ENCODE measurements around the gene DUOXA2.
"Not testable (repeated sequence)": the region's sequence is repeated elsewhere in the genome, so short reads cannot be mapped to it uniquely, and the experiment has no call there.

DUOXA2 gene

DNA sequence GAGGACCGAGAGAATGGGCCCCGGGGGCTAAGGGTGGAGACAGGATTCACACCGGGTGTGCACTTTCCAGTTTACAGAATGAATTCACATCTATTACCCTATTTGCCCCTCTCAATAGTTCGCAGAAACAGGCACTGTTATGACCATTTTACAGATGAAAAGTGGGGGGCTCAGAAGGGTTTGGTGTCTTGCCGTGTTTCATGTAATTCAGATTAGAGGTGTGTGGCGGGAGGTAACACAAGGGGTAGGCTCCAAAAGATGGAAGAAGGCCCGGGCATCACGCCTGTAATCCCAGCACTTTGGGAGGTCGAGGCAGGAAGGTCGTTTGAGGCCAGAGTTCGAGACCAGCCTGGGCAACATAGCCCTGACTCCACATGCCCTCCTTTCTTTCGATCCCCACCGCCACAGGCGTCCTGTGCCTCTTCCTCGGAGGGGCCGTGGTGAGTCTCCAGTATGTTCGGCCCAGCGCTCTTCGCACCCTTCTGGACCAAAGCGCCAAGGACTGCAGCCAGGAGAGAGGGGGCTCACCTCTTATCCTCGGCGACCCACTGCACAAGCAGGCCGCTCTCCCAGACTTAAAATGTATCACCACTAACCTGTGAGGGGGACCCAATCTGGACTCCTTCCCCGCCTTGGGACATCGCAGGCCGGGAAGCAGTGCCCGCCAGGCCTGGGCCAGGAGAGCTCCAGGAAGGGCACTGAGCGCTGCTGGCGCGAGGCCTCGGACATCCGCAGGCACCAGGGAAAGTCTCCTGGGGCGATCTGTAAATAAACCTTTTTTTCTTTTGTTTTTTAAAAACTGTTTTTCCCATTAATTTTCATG, 3.4 kb downstream of the DUOXA2 start:
- DNase-seq (ENCODE audit: low read depth), result no peak

DNA sequence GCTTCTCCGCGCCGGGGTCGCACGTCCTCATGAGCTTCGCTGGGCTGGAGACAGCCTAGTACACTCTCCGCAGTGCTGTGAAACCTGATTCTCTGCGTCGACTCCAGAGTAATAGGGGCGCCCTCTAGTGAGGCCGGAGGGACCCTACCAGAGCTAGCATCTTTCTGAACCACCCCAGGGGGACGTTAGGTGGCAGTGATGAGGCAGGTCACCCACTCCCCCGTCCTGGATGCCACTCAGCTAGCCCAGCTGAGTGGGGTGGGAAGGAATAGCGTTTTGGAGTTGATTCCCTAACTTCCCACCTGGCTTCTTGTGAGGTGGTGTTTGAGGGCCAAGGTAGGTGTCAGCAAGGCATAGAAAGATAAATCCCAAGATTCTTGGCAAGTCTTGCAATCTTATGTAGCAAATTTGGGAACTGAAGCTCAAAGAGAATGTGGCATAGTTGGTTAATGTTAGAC, 4.0 kb downstream of the DUOXA2 start:
- DNase-seq (ENCODE audit: low read depth), result peak; percentile 78

DNA sequence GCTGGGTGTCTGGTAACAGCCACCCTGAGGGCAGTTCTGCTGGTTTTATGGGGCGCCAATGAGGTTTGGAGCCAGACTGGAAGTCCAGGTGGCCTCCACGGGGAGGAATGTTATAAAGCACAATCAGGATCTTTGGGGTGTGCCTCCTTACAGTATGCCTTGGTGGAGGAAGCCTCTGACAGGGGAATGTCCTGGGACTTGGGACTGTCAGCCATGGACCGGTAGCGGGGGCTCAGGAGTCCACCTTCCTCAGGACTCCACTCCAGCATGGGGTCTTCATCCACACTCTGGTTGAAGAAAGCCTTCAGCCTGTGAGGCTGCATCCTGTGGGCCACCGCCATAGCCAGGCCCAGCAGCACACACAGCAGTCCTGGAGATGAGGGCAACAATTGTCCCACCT, 4.9 kb downstream of the DUOXA2 start:
- DNase-seq (ENCODE audit: low read depth), result no peak

DNA sequence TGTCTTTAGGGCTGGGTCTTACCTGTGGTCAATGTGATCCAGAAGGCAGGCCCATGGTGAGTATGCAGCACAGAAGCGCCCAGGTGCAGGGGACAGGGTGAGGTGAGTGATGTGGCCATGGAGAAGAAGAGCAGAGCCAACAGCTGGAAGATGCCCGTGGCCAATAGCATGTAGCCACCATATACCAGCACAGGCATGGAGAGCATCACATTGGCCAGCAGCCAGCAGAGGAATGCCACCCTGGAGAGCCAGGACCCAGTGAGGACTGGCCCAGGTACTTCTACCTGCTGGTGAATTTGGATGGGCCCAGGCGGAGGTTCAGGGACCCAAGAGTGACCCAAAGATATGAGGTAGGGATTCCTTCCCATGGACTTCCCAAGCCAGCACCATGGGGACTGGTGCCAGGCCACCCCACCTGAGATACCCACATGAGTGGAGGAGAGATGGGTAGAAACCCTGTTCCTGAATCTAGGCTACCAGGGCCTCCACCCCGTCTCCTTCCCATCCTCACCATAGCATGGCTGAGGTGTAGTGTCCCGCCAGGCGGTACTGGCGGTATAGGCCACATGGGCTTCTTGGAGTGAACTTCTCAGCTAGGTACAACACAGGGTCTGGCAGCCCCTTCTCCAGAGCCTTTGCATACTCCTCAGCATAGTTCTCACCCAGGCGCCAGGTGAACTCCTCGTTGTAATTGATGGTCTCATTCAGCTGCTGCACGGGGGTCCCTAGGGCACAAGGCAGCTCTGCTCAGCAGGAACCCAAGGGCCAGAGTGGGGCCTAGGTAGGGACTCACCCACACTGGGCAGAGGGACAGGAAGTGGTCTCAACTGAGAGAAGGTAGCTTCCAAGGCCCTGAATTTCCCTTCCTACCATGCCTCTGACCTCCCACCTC, 6.2 kb downstream of the DUOXA2 start:
- DNase-seq (ENCODE audit: low read depth), result no peak

DNA sequence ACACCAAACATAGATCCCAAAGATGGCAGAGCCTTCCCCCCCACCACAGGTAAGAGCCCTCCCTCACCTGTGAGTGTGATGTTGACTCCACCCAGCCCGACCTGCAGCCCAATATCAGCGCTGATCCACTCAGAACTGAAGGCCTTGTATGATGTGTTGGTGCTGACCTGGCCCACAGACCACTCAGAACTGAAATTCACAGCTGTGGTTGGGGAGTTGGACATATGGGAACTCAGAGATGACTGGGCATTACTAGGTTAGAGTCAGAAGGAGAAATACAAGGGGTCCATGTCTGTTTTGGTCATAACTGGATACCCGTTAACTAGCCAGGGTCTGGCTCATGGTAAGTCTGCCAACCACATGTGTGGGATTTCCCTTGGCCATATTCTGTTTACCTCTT, 6.9 kb downstream of the DUOXA2 start:
- no peak for DNase-seq (ENCODE audit: low read depth)

DNA sequence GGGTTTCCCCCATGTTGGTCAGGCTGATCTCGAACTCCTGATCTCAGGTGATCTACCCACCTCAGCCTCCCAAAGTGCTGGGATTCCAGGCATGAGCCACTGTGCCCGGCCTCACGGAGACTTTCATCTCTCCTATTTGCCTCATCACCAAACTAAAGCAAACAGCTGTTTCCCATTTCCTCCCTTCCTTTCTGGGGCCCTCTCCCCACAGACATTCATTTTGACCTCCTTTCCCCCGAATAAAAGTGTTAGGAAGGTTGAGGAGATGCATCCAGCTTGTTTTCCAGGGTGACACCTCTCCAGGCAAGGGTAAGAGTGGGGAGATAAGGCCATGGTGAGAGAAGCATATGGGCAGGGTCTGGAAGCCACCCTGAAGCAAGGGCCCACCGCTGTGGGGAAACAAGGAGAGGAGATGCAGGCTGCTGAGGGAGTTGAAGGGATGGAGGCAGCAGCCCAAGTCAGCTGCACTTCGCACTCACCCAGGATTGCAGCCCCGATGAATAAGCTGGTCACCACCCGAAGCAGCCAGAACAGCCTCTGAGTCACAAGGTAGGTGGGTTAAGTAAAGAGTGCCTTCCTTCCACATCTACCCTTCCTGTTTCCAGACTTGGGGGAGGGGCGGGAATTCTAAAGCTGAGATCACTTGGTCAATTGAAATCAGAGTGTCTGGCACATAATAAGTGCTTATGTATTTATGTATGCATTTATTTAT, 7.7 kb downstream of the DUOXA2 start:
- DNase-seq (ENCODE audit: low read depth), result peak; percentile 31

DNA sequence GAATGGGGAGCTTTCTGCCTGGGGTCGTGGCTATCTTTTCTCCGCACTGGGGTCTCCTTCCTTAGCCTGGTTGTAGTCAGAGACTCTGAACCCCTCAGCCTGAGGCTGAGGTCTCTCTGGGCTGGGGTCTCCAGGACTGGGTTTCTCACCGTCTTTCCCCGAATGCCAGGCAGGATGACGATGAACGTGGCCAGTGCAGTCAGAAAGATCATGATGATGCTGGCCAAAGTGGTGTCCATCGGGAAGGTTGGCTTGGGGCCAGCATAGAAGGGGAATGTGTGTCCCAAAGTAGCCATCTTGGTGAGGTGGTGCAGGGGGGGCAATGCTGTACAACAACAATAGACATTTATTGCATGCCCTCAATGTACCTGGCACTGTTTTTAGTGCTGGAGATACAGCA, 8.6 kb downstream of the DUOXA2 start:
- DNase-seq (ENCODE audit: low read depth), result no peak

DNA sequence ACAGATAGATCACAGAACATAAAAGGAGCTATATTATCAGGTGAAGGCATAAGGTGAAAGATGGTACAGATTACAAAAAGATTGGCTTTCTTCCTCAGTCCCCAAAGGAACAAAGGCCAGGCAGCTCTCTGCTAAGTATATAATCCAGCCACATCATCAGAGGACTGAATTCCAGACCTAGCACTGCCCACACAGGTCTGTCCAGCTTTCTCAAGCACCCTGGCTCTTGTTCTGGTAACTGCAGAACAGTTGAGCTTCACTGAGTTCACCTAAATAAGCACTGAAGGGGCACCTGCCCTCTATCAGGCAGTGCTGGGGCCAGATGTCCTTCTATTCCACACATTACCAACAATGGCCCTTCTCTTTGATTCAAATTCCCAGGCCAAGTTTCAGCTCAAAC, 9.3 kb downstream of the DUOXA2 start:
- no peak for DNase-seq (ENCODE audit: low read depth)

DNA sequence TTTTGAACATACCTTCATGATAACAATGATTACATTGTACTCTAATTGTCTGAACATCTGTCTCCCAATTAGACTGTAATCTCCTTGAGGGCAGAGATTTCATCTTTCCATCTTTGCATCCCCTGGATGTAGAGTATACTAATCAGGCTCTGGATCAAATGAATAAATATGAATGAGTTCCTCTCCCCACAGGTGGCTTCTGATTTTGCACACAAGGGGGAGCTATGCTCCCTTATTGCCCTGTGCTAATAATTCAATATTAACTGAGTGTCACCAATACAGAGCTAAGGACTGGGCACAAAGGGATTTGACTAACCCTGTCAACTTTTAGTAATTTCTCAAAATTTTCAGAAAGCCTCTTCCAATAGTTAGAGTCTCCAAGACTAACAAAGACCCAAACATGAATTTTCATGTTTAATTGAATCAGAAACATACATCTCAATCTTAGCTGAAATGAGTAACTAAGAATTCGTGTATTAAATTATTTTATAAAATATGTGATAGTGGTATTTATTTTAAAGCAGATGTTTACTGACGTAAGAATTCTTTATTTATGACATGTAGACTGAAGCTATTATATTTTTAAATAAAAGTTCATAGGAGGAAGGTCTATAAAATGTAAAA, 12.5 kb downstream of the DUOXA2 start:
- no peak for DNase-seq (ENCODE audit: low read depth)

DNA sequence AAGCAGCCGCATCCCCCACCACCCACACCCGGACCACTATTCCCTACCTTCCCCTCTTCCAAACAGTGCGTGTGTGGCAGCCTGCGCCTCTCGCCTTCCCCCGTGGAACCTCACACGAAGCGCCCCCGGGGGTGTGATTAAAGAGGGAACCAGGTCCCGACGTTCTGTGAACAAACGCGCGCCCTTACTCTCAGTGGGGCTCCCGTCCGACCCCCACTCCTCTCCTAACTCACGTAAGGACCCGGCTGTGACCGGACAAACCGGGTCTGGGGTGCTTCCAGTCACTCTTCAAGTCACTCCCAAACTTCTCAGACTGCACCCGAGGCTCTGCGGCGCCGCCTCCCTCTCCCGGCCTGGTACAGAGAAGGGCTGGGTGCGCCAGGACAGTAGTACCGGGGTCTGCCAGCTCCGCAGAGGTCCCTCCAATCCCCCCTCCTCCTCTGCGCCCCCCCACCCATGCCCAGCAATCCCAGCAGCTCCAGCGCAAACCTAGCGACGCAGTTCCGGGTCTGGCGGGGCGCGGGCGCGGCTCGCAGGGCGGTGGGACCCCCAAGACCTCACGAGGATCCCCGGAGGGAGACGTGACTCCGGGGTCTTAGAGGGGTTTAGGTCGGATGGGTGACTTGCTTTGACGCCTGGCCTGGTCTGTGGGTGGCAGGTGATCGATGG, 15.0 kb downstream of the DUOXA2 start:
- DNase-seq (ENCODE audit: low read depth), result no peak

DNA sequence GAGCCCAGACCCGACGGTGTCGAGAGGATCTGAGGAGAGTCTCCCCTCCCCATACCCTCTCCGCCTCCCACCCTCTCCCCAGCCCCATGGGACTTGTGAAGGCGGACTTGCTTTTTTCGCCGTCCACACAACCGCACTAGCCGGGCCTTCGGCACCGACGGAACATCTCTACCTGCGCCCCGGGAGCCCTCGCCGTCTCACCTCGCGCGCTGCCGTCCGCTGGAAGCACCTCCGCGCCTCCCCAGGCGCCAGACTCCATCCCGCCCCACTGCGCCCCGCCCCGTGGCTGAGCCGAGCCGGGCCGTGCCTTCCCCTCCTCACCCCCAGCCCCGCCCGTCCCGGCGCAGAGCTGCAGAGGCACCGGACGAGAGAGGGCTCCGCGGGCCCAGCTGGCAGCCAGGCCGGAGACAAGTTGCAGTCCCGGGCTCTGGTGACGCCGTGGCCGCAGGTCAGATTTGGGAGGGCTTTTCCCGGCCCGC, 15.6 kb downstream of the DUOXA2 start, which contains the start of the genes DUOX1 and DUOXA1:
TSS of gene DUOX1 (plus strand) at position 344 of the 479 bp plus-strand sequence. CDS start 1,973 bp downstream, outside the sequence.
TSS of gene DUOXA1 (minus strand) at position 229 of the 479 bp plus-strand sequence. CDS start 6,865 bp downstream, outside the sequence.
- no peak for DNase-seq (ENCODE audit: low read depth)

DNA sequence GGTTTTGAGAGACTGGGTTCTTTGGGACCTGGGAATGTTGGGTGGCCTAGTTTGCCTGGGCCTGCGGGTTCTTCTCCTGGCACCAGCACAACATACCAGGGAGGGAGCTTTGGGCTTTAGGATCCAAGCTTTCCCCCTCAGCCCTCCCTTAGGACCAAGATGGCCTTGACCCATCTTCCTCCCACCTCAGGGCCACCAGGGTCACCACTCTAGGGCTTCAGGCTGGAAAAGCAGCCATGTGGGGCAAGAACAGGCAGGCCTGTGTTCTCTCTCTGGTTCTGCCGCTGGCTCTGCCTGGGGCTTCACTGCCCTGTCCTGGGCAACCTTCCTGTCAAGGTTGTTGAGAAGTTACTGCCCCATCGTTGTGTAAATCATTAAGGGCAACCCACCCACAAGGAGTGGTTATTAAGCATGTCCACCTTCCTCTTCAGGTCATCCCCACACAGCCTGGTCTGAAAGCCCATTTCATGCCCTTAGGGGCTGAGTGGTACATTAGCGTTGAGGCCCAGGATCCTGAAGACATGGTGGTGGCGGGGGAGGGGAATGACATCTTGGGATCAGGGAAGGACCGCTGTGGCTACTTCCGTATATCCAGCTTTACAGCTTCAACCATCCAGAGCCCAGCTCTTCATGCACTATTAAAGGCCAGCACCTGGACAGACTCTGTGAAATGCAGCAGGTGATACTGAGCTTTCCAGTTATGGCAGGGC, 16.3 kb downstream of the DUOXA2 start:
- no peak for DNase-seq (ENCODE audit: low read depth)

DNA sequence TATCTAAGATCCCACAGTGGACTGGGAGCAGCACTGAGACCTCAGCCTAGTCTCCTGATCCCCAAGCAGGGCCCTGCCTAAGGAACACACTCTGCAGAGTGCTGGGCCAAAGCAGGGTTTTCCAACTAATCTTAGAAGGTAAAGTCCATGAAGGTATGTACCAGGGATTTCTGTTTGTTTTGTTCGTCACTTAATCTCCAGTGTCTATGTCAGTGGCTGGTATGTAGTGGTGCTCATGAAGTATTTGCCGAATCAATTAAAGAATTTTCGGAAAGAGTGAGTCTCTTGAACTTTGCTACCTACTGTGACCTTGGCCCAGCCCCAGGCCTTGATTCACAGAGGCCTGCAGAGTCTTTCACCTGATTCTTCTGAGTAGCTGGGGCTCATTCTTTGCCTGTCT, 17.4 kb downstream of the DUOXA2 start:
- DNase-seq (ENCODE audit: low read depth), result no peak

DNA sequence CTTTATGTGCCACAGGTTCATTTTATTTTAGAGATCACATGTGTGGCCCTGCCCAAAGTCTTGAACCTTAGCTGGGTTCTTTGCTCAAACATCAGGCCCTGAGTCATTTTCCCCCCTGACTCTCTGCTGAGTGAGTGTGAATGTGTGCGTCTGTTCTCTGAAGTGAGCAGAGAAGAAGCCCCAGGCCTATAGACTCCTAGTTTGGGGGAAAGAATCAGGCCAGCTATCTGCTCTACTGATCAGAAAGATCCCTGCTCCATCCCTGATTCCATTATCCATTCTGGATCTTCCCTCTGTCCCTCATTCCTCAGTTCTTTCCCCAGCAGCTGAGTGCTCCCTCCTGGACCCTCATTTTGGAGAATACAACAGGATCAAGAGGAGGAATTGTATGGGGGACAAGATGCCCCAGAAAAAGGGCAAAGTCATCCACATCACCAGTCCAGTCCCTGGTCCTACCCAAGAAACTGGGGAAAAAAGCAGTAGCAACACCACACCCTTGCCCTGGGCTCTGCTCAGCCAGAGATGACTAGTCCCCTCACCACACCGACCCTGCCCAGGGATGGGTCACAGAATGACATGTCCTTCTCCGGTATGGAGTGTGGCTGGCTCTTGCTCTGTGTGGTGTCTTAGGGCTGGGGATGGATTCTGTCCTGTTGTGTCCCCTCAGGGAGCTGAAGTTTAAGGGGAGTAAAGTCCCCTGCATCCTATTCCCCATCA, 18.9 kb downstream of the DUOXA2 start:
- DNase-seq (ENCODE audit: low read depth), result no peak

DNA sequence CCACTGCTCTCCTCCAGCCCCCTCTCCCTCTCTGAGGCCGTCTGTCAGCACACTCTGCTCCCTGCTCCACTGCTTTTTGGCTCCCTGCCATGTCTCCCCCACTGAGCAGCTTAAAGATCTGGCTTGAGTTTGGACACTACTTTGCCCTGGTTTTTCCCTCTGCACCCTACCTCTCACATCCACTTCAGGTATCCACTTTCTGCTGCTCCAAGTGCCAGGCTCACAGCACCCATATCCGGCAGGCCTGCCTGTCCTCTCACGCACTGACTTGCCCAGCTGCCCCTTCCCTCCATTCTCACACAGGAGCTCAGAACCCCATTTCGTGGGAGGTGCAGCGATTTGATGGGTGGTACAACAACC, 19.4 kb downstream of the DUOXA2 start:
- DNase-seq (ENCODE audit: low read depth), result no peak

DNA sequence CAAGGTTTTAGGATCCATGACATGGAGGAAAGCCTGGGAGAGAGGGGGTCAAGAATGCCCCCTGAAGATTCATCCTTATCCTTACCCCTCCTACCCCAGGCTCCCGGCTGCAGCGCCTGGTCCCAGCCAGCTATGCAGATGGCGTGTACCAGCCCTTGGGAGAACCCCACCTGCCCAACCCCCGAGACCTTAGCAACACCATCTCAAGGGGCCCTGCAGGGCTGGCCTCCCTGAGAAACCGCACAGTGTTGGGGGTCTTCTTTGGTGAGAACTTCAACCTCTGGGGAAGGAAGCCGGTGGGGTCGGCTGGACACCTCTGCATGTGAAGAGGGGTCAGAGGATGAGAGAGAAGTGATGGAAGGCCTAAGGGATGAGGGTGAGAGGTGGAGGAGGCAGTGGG, 19.9 kb downstream of the DUOXA2 start:
- no peak for DNase-seq (ENCODE audit: low read depth)

DNA sequence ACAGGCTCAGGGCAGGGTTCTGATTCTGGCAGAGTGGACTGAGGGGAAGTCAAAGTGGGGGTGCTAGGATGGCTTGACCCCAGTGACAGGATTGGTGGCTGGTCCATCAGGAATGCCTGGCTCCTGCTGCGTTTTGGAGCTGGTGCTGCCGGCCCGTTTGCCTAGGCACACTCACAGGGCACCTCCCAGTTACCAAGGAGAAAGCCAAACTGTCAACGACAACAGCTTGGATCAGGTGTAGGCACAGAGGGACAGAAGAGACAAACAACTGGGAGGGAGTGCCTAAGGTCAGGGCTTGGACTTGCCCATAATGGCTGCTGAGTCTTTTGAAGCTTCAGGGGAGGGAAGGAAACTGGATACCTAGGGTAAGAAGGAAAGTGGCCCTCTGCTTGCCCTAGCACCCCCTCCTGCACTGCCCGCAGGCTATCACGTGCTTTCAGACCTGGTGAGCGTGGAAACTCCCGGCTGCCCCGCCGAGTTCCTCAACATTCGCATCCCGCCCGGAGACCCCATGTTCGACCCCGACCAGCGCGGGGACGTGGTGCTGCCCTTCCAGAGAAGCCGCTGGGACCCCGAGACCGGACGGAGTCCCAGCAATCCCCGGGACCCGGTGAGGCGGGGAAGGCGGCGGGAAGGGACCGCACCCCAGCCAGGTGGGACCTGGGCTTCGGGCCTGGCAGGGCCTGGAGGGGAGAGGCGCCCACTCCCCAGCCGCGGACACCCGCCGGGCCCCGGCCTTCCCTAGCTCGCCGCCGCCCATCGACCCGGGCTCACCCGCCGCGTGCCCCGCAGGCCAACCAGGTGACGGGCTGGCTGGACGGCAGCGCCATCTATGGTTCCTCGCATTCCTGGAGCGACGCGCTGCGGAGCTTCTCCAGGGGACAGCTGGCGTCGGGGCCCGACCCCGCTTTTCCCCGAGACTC, 20.8 kb downstream of the DUOXA2 start:
- no peak for DNase-seq (ENCODE audit: low read depth)

DNA sequence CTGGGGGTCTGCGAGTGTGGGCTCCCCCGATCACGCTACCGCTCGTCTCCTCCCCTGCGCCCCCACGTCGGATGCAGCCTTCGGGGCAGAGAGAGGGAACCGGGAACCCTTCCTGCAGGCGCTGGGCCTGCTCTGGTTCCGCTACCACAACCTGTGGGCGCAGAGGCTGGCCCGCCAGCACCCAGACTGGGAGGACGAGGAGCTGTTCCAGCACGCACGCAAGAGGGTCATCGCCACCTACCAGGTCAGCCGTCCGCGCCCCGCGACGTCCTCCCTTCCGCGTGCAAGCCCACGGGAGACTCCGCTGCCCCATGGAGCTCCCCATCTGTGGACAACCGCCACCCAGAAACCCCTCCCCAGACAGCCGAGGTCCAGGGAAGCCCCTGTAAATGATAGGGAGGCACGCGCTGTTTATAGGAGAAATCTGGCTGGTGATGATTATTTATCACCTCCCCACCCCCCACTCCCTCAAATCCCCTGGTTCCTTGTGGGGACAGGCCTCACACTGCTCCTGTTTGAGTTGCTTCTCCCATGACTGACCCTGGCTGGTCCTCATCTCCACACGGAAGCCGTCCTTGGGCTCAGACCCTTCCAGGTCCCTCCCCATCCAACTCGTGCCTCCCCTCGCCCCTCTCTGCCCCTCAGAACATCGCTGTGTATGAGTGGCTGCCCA, 21.7 kb downstream of the DUOXA2 start:
- DNase-seq (ENCODE audit: low read depth), result not testable (repeated sequence)
